Left lobe of liver (tissue), 2 donors: ENCODE data around the gene TALDO1. TPM values are rescaled to one million over a fixed set of nuclear protein-coding genes. Genes with fewer than 3 reads are reported as not detected.

Experiments
- ATAC-seq: fragments of 200-7000 bp; cut with Tn5 transposase; one replicate; pipeline ENCODE4 v1.9.1; 2020; ENCODE audit warnings: mild to moderate bottlenecking, moderate library complexity
- DNase-seq: peaks from one replicate; pipeline ENCODE4 v3.0.0-alpha.2; 2020; ENCODE audit warnings: low spot score
- total RNA-seq: library from RNA; stranded (reverse); gene quantifications from one replicate; pipeline ENCODE4 v1.2.1, GENCODE V29; 2021
- donor health status: DM: no; HTN: no; CAD: no; lungs with moderate emphysema.
- donor health status: DM: no; HTN: yes; CAD: no.

TALDO1 gene
- total RNA-seq = 147 TPM

DNA sequence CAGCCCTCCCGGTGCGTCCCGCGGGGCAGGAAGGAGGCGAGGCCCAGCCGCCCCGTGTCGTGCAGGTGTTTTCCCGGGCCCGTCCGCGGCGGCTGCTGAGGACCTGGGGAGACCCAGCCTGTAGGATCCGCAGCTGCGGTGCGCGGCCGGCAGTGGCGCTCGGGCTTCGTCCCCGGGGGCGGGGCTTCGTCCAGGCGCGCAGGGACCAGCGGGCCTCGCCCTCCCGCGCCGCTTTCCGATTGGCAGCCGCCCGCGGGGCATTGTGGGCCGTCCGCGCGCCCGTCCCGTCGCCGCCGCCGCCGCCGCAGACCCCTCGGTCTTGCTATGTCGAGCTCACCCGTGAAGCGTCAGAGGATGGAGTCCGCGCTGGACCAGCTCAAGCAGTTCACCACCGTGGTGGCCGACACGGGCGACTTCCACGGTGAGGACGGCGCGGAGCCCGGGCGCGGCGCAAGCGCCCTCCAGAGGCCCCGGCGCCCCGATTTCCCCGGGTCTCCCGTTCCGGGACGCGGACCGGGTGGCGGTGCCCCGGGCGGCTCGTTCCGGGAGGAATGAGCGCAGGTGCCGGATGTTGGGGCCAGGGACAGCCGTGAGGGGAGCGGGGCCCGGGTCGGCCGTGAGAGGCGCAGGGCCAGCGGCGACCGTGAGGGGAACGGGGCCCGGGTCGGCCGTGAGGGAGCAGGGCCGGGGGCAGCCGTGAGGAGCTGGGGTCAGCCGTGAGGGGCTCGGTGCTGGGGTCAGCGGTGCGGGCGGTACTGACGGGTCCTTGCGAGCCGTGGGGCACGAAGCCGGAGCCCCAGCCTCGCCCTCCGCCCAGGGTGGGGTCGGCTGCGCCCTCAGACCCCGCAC lies at the start of gene TALDO1:
Gene TALDO1, plus strand, starts transcription at position 307 of the 849 bp plus-strand sequence. Its CDS starts 18 bp downstream, at position 325.
- ATAC-seq (peak; percentile 97), DNase-seq (peak; percentile 92)

GRCh38 chr11:697811-698311 lies 49.4 kb upstream of the TALDO1 start:
- DNase-seq (no peak), ATAC-seq (no peak)

GRCh38 chr11:698493-699115 lies 48.7 kb upstream of the TALDO1 start:
- DNase-seq (no peak), ATAC-seq (no peak)

- DNase-seq (no peak), ATAC-seq (no peak)
These were observed 48.2 kb upstream of the TALDO1 start for GRCh38 chr11:699116-699508.

- ATAC-seq (no peak), DNase-seq (no peak)
These were observed 47.5 kb upstream of the TALDO1 start for GRCh38 chr11:699753-700152.

DNA sequence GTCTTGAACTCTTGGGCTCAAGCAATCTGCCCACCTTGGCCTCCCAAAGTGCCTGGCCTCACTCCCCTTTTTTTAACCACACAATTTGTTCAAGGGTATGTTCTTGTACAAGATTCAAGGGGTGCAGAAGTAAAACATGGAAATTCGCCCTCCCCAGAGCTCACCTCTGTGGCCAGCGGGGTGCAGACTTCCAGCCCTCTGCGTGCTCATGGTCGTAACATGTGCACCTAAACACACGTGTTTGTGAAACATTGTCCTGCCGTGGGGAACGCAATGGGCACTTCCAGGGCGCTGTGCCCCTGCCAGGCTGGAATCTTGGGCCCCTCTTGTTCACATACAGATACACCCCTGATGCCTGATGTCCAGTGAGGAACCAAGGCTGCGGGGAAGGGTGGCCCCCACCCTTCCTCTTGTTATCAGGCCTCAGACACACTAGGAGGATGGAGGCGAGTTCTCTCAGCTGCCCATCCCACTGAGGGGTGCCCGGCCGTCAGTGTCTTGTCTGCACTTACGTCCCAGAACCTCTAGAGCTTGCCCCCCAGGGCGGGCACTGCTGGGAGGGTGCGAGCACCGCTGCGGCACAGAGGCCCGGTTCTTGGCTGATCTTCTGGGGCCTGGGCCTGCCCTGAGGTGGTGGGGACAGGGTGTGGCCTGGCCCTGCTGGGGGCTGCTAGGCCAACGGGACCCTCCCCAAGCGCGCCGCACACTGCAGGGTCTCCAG lies 45.4 kb upstream of the TALDO1 start:
- DNase-seq (no peak), ATAC-seq (no peak)

DNA sequence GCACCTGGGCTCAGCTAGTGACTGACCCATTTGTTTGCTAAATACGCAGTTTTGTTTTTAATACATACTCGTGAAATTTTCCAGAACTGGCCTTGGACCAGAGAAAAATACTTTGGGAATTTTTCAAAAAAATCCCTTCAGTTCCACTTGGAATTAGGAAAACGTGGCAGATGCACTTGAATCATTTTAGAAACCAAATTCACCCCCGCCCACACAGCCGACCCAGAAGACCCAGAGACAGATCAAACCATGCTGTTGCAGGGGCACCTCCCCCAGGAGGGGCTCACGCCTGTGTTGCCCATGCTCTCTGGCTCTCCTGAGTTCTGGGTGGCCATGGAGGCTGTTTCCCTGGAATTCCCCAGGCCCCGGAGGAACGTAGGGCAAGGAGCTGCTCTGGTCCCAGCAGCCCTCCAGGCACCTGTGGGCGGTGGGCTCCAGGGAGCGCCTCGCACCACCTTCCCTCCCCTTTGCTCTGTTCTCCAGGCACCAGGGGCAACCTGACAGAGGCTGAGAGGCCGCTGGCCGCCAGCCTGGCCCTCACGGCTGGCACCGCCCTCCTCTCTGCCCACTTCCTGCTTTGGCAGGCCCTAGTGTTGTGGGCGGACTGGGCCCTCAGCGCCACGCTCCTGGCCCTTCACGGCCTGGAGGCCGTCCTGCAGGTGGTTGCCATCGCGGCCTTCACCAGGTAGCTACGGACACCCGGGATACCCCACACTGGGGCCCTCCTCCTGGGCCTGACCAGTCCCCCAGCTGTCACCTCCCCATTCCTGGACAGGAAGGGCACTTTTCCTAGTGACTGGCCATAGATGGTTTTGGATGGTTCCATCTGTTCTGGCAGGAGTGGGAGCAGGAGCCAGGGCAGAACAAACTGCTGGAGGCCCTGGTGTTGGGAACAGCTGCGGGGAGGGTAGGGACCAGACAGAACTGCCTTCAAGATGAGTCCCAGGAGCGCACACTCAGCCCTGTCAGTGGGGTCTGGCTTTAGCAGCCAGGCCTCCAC lies 44.5 kb upstream of the TALDO1 start:
- peak; percentile 88 for DNase-seq
- peak; percentile 37 for ATAC-seq

DNA sequence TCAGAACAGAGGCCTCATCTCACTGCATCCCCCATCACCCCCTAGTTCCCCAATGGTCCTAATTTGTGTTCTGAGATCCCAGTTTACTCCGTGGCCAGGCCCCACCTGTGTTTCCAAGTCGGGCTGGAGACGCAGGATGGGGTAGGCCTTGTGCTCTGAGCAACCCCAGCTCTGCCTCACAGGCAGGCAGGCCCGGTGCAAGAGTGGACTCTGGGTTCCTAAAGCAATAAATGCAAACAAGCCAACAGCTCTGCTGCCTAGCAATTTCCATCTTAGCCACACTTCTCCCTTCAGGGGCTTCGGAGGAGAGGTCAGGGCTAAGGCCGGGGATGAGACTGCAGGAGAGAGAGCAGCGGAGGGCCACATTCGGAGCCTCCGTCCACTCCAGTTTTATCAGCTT lies 43.8 kb upstream of the TALDO1 start:
- no peak for ATAC-seq
- peak; percentile 43 for DNase-seq

DNA sequence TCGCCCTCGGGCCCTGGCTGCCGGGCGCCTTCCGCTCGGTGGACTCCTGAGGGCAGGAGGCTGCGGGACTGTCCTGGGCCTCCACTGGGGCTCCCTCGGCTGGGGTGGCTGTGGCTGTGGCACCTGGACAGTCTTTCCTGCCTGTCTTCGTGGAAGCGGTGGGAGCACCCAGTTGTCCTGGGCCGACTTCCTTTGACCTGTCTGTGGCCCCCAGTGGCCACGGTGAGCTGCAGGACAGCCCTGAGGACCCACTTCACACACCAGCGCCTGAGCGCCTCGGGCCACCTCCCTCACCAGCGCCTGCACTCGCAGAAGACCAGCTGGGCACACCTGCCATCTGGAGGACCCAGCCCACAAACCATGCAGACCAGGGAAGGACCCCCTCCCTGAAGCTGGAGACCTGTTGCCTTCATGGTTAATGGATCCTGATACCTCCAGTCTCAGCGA lies 43.0 kb upstream of the TALDO1 start:
- DNase-seq = peak; percentile 49
- no peak for ATAC-seq

GRCh38 chr11:704781-705645 lies 42.3 kb upstream of the TALDO1 start:
- peak; percentile 96 for DNase-seq
- ATAC-seq = peak; percentile 62

GRCh38 chr11:705646-706438 lies 41.4 kb upstream of the TALDO1 start, which contains the start of gene EPS8L2:
Gene EPS8L2 (plus strand): TSS chr11:706231. CDS start chr11:709408, 3,177 bp downstream.
- ATAC-seq = peak; percentile 59
- peak; percentile 94 for DNase-seq

- peak; percentile 0 for ATAC-seq
These were observed 40.8 kb upstream of the TALDO1 start for GRCh38 chr11:706439-706956.

DNA sequence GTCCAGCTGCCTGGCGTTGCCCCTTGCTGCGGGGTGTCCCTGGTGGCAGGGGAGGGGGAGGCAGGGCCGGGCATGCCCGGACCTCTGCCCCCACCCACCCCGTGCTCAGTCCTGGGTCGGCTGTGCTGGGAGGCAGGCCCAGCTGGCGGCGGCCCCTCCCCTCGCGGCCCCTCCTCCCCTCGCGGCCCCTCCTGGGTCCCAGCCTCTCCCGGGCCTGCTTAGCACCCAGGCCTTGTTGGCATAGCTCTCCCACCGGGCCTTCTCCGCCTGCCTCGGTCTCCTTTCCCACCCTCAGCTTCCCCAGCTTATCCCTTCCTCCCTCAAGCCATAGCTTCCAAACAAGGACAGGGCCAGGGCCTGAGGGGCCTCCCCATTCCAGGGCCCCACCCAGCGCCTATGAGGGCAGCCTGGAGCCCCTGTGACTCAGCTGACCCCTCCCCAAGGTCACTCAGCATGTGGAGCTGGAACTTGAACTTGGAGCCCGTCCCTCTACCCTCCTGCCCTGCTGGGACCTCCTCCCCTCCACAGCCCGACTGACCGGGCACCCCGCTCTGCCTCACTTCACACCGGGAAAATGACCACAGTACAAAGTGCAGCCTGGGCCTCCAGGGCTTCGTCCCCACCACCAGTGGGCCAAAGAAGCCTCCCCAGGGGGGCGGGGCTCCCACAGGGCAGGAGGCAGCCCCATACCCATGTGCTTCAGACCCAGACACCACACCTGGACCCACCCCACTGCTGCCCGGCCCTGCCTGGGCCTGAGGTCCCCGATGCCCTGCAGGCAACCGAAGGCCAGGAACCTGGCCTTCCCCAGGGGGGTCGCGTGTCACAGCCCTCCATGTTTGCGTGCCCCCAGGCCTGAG lies 40.1 kb upstream of the TALDO1 start:
- ATAC-seq (peak; percentile 54), DNase-seq (peak; percentile 93)

More at GRCh38 chr11:706439-706956, 40.8 kb upstream of the TALDO1 start:
- DNase-seq = no peak

GRCh38 chr11:707817-708420 lies 39.3 kb upstream of the TALDO1 start:
- ATAC-seq (no peak), DNase-seq (no peak)

GRCh38 chr11:708511-708910 lies 38.8 kb upstream of the TALDO1 start:
- DNase-seq (peak; percentile 45), ATAC-seq (no peak)
